NCI-H2107 (cell line): ENCODE results near the gene DTNBP1.
"Not testable (repeated sequence)": the region's sequence is repeated elsewhere in the genome, so short reads cannot be mapped to it uniquely, and the experiment has no call there.

Experiments used
- DNase-seq: peaks from one replicate; lab custom pipeline; 2025; lab: John Stamatoyannopoulos, UW

DTNBP1 gene

DNA sequence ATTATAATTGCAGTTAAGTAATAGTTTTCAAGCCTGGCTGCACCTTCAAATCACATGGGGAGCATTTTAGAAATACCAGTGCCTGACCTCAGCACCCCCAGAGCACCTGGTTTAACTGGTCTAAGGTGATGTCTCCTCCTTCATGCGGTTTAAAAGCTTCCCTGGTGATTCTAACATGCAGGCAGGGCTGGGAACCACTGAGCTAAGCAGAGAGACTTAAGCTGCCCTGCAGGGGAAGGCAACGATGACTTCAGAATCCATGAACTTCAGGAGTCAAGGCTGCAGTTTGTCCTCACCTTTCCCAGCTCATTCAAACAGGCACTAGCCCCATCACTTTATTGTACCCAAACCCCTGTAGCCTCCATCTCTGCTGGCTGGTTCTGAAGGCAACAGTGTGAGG, 6.1 kb upstream of the DTNBP1 start:
- no peak for DNase-seq

DNA sequence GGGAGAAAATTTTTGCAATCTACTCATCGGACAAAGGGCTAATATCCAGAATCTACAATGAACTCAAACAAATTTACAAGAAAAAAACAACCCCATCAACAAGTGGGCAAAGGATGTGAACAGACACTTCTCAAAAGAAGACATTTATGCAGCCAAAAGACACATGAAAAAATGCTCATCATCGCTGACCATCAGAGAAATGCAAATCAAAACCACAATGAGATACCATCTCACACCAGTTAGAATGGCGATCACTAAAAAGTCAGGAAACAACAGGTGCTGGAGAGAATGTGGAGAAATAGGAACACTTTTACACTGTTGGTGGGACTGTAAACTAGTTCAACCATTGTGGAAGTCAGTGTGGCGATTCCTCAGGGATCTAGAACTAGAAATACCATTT, 4.1 kb upstream of the DTNBP1 start:
- DNase-seq: not testable (repeated sequence)

DNA sequence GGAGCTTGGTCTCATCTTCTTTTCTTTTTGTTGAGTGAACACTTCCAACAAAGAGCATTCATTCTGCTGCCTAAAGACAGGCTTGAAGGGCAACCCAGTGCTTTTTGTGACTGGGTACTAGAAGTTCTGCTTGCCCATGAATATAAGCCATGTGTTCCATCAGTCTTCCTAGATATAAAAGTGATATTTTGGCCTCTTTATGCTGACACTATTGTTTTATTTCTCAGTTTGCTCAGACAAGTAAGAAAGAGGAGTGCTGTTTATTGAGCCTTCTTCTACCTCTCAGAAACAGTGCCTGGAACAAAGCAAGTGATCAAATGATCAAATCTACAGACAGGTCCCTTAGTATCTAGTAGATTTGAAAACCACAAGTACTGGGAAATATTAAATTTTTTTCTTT, 2.4 kb upstream of the DTNBP1 start:
- no peak for DNase-seq

DNA sequence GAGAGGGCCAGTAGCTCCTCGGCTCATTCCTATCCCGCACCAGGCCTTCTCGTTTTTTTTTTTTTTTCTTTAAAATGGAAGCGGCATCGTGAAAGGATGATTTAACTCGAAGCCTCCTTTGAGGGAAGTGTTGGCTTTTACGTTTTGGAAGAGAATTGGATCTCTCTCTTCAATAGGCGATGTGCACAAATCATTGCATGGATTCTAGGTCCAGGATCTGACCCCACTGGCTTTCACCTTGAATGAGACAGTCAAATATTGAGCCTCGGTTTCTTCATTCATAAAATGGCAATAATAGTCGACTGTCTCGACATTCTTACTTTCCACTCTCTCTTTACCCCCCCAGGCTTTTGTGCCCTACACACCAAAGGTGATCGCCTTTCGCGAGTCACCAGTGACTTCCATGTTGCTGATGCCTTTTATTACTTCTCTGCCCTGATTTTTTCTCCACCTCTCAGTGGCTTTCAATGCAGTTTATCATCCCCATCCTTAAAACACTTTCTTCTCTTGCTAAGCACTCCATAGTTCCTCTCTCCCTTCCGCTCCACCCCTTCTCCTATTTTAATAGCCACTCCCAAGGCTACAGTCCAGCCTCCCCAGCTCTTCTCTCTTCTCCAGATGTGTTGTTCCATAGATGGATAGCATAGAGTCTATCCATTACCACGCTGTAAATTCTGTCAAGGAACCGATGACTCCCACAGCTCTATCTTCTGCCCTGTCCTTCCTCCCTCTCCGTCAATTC, 473 bp upstream of the DTNBP1 start:
- DNase-seq: no peak

DNA sequence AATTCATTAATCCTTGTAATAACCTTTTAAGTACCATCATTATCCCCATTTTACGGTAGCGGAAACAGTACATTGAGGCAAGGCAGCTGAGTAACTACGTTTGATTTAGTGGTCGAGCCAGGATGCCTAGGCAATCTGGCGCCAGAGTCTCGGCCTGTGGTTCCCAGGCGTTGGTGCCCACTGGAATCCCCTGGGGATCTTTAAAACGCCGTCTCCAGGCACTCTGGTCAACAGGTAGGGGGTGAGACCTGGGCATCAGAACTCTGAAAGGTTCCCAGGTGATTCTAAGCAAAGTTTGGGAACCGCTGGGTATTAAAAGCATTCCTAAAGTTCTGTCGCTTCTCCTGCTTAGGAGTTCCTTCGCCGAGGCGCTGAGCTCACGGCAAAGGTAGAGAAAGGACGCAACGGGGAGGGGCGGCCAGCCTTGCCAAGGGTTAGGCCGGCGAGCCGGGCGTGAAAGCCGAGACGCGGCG, 939 bp downstream of the DTNBP1 start:
- no peak for DNase-seq

DNA sequence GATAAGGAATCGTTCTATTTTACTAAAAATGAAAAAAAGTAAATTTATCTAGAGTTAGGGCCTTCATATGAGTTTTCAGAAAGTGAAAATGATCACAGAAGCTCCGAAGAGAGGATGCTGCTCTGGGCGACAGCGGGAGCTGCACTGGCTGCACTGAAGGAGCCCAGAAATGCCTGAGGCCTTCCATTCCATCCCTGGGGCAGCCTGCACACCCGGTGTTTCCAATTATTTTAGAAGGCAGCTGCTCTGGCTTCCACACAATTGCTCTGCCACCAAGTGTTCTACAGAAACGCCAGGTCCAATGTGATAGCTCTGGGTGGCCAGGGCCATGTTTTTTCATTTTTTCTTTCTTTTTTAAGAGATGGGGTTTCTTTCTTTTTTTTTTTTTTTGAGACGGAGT, 3.6 kb downstream of the DTNBP1 start:
- DNase-seq: no peak

DNA sequence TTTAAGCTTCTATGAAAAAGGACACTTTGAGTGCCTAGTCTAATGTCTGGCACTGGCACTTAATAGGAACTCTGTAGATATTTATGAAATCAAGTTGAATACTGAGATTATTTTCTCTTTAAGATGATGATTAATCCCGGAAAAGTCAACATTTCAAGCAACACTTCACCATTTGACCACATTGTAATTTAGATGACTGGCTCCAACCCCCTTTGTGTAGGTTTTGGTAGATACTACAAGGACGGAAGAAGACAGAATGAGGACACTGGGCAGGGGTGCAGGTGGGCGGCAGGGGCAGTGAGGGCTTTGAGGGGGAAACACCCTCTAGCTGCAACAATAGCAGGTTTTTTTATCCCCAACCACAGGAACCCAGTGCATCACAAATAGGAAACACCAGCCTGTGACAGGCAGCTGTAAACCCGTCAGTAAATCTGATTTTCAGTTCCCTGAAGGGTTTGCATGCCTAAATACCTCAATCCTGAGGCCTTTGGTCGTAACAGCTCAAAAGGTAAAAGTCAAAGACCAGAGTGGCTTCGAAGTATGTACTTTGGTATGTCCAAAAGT, 4.6 kb downstream of the DTNBP1 start:
- no peak for DNase-seq

DNA sequence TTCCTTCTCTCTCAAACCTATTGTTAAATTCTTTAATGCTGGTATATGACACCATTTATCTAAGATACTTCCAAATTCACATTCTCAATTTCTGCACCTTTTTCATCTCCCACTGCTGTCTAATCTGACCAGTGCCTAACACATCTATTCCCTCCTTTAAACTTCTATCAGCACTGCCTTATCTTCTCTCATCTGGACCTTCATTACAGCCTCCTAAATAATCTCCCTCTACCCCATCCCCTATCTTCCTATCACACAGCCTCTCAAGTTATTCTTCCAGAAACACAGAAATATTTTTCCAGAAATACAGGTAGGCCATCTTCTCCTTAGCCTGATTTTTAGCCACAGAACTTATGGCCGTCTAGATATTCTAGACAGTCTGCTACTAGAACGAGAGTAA, 5.5 kb downstream of the DTNBP1 start:
- DNase-seq: no peak

DNA sequence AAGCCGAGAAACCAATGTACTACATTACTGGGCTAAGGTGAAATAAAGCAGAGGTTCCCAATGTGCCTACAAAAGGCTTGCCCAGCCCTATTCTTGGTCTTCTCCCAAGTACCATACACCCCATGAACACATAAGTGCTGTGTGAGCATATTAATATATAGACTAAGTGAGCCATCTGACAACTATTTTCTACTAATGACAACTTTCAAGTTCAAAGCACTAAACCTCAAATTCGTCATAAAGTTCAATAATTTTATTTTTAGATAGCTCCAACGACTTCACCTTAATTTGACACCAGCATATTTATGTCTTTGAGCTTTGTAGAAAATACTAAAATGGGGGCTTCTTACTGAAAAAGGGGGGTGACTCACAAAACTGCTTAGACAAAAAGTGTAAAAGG, 6.7 kb downstream of the DTNBP1 start:
- DNase-seq: no peak

DNA sequence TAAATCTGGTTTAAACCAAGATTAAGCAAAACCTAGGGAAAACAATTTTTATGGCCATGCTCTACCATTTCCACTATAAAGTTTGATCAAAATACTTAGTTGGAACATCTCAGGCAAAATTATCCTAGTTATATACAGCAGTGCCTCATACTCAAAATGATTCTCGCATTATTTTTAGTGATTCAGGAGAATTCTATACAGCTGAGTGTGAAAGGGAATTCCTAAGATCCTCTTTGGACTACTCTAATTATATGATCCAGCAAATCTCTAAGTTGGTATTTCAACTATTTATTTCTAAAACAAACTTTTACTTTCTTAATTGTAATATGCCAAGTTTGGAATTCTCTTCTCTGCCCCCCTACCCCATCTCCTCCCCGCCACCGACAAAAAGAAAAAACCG, 8.6 kb downstream of the DTNBP1 start:
- no peak for DNase-seq

DNA sequence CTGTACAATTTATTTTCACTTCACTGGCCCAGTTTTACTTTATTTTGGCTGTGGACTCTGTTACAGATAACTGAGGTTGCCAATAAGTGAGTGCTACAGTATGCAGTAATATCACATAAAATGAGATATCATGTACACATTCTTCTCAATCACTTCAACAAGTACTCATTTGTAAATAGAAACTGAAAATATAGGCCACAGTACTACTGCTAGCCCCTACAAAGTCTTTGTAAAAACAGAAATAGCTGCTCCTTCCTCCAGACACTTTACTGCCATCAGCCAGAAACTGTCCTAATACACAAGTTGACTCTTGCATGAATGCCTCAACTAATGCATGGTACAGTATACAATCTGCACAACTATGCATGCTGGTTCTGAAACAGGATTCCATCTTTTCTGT, 9.2 kb downstream of the DTNBP1 start:
- no peak for DNase-seq

DNA sequence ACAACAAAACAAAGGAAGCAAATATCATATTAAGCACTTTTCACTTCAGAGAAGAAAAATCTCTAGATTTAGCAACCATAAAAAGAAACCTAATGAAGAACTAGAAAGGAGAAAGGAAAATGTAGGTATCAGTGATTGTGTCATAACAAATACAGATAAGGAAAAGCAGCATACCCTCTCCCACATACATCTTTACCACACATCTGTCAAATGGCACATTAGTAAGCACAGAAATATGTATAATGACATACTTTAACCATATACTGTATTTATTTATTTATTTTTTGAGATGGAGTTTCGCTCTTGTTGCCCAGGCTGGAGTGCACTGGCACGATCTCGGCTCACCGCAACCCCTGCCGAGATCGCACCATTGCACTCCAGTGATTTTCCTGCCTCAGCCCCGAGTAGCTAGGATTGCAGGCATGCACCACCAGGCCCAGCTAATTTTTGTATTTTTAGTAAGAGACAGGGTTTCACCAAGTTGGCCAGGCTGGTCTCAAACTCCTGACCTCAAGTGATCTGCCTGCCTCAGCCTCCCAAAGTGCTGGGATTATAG, 12.7 kb downstream of the DTNBP1 start:
- not testable (repeated sequence) for DNase-seq

DNA sequence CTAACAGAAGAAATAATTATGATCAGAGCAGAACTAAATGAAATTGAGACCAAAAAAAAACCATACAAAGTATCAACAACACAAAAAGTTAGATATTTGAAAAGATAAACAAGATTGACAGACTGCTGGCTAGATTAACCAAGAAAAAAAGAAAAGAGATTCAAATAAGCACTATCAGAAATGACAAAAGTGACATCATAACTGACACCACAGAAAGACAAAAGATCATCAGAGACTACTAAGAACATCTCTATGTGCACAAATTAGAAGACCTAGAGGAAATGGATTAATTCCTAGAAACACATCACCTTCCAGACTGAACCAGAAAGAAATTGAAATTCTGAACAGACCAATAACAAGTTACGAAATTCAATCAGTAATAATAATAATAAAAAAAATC, 17.9 kb downstream of the DTNBP1 start:
- DNase-seq: no peak

DNA sequence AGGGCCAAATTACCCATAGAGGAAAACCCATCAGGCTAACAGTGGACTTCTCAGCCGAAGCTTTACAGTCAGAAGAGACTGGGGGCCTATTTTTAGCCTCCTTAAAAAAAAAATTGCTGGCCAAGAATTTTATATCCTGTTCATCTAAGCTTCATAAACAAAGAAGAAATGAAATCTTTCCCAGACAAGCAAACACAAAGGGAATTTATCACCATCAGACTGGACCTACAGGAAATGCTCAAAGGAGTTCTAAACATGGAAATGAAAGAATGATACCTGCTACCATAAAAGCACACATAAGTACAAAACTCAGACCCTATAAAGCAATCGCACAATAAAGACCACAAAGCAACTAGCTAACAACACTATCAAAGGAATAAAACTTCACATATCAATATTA, 19.3 kb downstream of the DTNBP1 start:
- no peak for DNase-seq

DNA sequence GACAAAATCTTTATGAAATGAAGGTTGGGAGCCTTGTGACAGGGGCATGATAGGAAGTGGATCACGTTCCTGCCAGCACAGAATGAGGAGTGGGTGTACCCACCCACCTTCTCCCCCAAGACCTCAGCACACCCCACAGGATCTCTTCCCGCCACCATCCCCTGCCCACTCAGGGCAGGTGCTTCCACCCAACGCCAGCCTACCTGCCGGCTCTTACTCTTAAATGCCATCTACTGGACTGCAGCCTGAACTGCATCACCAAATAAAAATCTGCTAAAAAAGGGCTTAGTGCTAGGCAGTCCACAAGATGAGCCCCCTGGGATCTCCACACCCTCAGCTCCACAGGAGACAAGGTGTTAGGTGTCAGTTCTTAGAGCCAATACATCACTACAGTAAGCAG, 20.6 kb downstream of the DTNBP1 start:
- DNase-seq: no peak

DNA sequence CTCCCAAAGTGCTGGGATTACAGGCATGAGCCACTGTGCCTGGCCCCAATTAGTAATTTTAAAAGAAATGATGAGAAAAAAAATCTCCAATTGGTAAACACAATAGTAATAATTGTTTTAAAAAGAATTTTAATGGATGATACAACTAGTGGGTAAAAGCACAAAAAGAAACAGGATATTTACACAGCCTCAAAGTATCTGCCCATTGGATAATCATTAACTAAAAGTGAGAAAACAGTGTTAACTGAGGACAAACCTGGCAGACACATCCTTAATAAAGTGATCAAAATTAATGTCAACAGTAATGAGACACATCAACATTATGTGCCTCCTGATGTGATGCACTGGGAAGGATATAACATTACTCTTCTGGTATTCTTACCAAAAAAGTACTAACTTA, 24.5 kb downstream of the DTNBP1 start:
- DNase-seq: no peak

DNA sequence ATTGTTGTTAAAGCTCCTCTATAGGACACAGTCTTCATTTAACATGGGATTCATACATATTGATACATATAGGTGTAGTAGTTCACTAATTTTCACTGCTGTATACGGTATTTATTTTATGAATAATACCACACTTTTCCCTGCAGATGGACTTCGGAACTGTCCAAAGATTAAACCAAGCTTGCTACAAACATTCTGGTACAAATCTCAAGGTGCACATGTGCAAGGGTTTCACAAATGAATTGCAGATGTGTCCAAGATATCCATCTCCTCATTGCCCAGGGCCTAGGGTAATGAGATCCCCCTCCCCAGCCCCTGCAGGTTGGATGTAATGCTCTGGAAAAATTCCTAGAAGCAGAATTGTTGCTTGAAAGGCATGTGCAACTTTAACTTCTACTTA, 31.4 kb downstream of the DTNBP1 start:
- no peak for DNase-seq

DNA sequence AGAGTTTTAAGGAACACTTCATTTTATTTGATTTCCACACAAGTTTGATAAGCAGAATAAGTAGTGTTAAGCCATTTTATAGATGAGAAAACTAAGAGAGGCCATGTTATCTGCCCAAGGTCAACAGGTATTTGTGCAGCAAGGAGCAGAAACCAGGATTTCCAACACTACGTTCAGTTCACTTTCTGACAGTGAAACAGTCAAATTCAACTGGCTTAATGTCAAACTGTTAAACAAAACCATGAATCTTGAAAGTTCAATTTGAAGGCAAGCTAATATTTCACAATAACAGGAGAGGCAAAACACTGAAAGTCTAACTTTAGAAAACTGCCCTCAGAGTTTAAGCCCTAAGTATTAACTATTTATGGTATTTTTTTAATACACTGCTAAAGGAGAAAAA, 32.6 kb downstream of the DTNBP1 start:
- DNase-seq: no peak

DNA sequence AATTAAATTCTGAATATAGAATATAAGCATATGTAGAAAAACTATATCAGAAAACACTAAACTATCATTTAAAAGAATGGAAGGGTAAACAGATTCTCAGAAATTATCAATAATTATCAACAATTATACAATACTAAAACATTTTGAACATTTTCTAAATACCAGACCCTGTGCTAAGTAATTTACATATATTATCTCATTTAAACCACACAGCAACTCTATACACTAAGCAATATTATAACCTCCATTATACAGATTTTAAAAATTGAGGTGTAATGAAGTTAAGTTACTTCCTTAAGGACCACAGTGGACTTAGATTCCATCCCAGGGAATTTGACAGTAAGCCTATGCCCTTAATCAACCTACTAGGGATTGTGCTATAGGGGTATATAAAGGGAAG, 33.3 kb downstream of the DTNBP1 start:
- no peak for DNase-seq

DNA sequence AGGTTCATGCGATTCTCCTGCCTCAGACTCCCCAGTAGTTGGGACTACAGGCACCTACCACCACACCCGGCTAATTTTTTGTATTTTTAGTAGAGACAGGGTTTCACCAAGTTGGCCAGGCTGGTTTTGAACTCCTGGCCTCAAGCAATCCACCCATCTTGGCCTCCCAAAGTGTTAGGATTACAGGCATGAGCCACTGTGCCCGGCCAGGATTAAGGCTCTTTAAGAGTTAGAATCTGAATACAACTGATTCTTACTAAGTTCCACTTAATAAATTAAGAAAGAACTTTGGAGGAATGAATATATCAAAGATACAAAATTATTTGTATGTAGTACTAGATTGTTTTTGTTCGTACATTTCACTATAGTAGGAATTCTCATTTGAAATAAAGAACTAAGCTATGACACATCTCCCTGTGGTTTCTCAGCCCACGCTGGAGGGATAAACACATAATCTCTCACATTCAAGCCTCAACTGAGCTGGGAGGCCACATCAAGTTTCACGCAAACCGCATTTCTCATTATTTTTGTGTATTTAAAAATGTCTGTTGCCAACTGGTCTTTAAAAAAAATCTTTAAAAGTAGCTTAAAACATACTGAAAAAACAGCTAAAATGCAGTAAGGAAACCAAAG, 34.2 kb downstream of the DTNBP1 start:
- no peak for DNase-seq

DNA sequence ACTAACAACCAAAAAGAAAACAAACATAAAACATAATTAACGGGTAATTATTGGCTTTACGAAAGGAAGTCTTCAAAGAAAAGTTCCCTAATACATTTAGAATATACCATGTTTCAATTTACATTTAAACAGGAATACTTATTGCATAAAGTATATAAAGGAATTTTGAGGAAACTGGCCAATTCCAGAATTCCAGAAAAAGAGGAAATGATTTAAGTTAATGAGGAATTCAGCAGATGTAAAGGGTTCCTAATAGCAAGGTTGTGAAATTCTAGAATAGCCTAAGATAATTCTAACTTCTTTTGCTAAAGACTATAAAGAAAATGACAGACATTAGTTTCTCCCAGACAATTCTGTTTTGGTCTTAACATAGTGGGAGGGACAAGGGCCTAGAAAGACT, 35.0 kb downstream of the DTNBP1 start:
- no peak for DNase-seq

DNA sequence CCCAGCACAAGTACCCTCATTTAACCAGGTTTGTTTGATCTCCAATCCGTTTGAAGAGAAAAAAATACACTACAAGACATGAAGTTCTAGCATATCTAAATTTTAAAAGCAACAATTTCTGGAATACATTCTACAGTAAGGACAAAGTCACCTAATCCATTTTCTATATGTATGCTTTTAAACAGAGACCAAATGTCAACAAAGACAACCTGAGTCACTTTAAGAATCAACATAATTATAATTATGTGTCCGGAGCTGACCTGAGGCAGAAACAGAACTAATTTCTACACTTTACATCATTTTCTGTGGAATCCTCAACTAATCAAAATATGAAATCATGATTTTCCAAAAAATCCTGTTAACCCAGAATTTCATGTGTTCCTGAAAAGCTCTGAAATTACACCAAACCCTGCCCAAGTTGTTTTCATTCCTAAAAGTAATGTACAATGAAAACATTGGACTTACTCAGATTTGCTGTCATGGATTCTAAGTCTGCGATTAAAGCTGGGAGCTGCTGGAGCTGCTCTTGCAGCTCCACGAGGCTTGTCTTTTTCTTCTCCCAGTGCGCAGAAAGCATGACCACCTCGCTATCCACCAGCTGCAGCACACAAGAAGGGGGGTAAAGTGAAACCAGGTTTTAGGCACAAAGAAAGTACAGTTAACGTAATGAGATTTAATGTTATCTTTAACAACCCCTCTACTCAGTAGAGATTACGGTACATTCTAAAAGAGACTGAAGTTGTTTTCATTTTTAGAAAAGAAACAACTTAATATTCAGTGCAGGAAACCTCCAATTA, 35.8 kb downstream of the DTNBP1 start:
- DNase-seq: no peak

DNA sequence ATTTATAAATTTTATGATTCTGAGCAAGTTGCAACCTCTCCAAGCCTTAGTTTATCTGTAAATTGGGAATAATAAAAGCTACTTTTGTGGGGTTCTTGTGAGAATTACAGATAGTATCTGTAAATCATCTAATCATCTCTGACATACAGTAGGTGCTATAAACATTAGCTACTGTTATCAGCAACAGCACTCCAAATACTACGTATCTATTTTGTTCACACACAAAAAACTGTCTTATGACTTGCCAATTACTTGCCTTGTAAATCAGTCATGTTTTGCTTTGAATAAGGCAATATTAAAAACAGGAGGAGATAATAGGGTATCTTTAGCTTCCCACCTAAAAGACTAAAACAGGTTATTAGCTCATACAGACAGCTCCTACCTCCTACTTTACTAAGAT, 36.7 kb downstream of the DTNBP1 start:
- DNase-seq: no peak
